ENCODE measurements around the gene AKR7A3.

The AKR7A3 gene

DNA sequence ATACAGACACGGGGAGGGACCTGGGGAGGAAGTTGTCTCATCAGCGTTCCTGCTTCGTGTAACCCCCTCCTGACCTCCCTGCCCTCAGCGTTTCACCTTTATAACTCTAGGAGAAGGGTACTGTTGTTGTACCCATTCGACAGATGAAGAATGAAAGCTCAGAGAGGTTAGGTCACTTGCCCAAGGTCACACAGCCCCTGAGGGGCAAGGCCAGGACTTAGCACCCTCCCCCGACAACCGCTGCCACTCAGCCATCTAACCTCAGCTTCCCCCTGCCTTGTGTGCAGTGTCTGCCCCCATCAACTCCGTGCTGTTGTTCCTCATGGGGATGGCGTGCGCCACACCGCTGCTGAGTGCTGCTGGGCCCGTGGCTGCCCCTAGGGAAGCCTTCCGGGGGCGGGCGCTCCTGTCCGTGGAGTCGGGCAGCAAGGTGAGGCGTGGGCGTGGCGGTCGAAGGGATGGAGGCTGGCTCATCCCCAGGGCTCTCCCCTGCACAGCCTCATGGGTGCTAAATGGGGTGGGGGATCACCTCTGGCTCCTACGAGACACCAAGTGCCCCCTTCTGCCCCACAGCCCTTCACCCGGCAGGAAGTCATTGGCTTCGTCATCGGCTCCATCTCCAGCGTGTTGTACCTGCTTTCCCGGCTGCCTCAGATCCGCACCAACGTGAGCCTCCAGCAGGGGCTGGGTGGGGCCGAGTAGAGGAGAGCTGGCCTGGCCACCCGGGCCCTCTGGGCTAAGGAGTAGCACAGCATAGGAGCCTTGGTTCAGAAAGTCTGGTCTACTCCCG is 37.6 kb upstream of the AKR7A3 start:
- H3K4me3 ChIP-seq (ENCODE audit: low read depth, low read length) = no peak overlapping the region
- TF ChIP-seq, protein P1, sequence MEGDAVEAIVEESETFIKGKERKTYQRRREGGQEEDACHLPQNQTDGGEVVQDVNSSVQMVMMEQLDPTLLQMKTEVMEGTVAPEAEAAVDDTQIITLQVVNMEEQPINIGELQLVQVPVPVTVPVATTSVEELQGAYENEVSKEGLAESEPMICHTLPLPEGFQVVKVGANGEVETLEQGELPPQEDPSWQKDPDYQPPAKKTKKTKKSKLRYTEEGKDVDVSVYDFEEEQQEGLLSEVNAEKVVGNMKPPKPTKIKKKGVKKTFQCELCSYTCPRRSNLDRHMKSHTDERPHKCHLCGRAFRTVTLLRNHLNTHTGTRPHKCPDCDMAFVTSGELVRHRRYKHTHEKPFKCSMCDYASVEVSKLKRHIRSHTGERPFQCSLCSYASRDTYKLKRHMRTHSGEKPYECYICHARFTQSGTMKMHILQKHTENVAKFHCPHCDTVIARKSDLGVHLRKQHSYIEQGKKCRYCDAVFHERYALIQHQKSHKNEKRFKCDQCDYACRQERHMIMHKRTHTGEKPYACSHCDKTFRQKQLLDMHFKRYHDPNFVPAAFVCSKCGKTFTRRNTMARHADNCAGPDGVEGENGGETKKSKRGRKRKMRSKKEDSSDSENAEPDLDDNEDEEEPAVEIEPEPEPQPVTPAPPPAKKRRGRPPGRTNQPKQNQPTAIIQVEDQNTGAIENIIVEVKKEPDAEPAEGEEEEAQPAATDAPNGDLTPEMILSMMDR (IDR thresholded peaks at IDR 0.05; ENCODE audit: borderline replicate concordance, insufficient read depth, low read depth, low read length) = no peak

DNA sequence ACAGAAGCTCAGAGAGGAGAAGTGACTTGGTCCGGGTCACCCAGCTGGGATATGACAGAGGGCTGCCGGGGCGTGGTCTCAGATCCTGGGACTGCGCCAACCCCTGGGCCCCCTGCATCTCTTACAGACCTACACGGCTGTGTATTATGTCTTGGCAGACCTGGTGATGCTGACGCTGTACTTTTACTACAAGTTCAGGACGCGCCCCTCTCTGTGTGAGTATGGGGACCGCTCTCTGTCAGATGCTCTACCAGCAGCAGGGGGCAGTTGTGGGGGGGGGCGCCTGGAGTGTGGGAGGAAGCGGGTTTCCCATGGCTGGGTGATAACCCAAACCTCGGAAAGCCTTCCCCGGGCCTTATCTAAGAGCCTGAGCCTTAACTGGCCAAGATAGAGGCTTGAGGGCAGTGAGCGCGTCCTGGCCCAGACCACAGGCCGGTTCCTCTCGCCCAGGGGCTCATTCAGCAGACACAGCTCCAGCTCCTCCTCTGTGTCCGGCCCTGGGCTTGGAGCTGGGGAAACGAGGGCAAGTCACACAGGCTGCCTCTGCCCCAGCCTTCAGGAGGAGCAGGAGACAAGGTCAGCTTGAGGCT is 36.9 kb upstream of the AKR7A3 start:
- H3K4me3 ChIP-seq (ENCODE audit: low read depth, low read length) = no peak overlapping the region
- TF ChIP-seq, protein P1 (IDR thresholded peaks at IDR 0.05; ENCODE audit: borderline replicate concordance, insufficient read depth, low read depth, low read length) = no peak

DNA sequence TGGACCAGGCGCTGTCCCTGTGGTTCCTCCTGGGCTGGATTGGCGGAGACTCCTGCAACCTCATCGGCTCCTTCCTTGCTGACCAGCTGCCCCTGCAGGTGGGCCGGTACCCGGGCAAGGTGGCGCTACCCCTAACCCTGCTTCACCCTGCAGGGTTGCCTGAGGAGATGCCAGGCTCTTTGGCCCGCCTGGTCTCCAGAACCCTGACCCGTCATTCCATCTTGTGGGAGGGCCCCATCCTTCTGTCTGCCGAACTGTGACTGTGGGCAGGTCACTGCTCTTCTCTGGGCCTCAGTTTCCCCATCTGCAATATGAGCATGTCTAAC is 36.1 kb upstream of the AKR7A3 start:
- TF ChIP-seq, protein P1 (IDR thresholded peaks at IDR 0.05; ENCODE audit: borderline replicate concordance, insufficient read depth, low read depth, low read length) = no peak
- H3K4me3 ChIP-seq (ENCODE audit: low read depth, low read length) = no peak overlapping the region

DNA sequence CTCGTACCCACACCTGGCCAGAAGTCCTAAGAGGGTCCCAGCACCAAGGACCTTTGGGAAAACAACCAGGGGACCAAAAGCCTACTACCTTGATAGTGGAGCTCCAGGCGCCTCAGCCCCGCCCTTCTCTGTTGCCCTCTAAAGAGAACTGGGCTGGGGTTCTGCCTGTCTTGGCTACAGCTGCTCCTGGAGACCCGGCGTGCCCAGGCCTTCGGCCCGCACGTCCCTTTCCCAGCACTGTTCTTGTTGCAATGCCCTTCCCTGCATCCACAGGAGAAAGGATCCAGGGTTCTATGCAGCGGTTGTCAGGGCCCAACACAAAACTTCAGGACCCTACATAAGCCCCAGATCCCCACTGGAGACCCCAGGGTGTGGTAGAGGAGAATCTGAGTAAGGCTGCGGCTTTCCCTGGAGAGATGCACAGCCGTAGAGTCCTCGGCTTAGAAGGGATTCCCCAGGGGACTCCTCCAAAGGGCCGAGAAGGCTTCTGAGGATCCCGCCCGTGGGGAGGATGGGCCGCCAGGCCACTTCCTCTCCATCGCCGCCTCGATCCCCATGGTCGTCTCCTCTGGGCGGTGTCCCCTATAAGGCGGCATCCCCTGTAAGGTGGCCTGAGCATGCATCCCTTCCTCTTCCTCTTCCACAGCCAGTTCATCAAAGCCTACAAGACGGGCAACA is 35.6 kb upstream of the AKR7A3 start:
- no peak overlapping the region for H3K4me3 ChIP-seq (ENCODE audit: low read depth, low read length)
- TF ChIP-seq, protein P1 (IDR thresholded peaks at IDR 0.05; ENCODE audit: borderline replicate concordance, insufficient read depth, low read depth, low read length) = no peak

DNA sequence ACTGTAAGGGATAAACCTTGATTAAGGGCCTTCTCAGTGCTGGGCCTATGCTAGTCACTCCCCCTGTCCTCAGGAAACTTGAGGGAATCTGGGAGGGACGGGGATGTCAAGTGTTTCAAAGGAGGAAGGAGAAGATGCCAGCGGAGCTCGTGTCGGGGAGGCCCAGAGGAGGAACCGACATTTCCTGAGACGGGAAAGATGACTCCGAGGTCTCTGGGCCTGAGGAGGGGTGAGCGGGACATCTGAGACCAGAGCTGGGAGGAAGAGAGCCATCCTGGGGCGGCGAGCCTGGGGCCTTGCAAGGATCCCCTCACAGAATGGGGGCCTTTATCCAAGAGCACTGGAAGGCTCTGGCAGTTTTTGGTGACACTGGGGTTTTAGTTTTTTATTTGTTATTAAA is 33.9 kb upstream of the AKR7A3 start:
- TF ChIP-seq, protein P1 (IDR thresholded peaks at IDR 0.05; ENCODE audit: borderline replicate concordance, insufficient read depth, low read depth, low read length) = no peak

DNA sequence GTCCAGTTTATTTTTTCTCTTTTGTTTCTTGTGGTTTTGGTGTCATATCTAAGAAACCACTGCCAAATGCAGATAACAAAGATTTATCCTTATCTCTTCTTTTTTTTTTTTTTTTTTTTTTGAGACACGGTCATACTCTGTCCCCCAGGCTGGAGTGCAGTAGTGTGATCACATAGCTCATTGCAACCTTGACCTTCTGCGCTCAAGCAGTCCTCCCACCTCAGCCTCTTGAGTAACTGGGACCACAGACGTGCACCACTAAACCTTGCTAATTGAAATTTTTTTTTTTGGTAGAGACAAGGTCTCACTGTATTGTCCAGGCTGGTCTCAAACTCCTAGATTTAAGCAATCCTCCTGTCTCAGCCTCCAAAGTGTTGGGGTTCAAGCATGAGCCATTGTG is 32.5 kb upstream of the AKR7A3 start:
- TF ChIP-seq, protein P1 (IDR thresholded peaks at IDR 0.05; ENCODE audit: borderline replicate concordance, insufficient read depth, low read depth, low read length) = no peak

More for the DNA sequence above, 33.9 kb upstream of the AKR7A3 start:
- H3K4me3 ChIP-seq (ENCODE audit: low read depth, low read length) = no peak overlapping the region

More for the DNA sequence above, 32.5 kb upstream of the AKR7A3 start:
- H3K4me3 ChIP-seq (ENCODE audit: low read depth, low read length) = no peak overlapping the region
